Hepatocyte (in vitro differentiated cells): ENCODE data around the gene ISX.

ENCODE experiments used
- CTCF ChIP-seq: fragments of 200-600 bp; sonication (generic); IDR thresholded peaks from 2 replicates; pipeline ENCODE4 v1.5.1; 2016; ENCODE audit warnings: antibody characterized with exemption, mild to moderate bottlenecking; ENCODE audit not compliant: poor library complexity
- EZH2 ChIP-seq: fragments of 200-600 bp; sonication (generic); IDR thresholded peaks from 2 replicates; pipeline ENCODE4 v1.6.1; 2016; ENCODE audit warnings: antibody characterized with exemption, mild to moderate bottlenecking, borderline replicate concordance

- TF ChIP-seq EZH2 = no peak
- TF ChIP-seq CTCF = no peak
Measured at GRCh38 chr22:35043252-35043933, 22.6 kb upstream of the ISX start.
